ENCODE results near the gene CRMP1.

- TF ChIP-seq CTCF (IDR thresholded peaks at IDR 0.05; ENCODE audit: borderline replicate concordance, extremely low read depth, low read length, poor library complexity, severe bottlenecking), result no peak
- no peak for TF ChIP-seq EZH2 (IDR thresholded peaks at IDR 0.05; ENCODE audit: borderline replicate concordance, low read depth, low read length, severe bottlenecking)
Observed at GRCh38 chr4:5892323-5893003, 423 bp downstream of the CRMP1 start.
